Kidney (tissue), 14 donors: ENCODE results near the gene MEOX1. TPM values are rescaled to one million over a fixed set of nuclear protein-coding genes. Genes with fewer than 3 reads are reported as not detected.

Experiments
- DNase-seq, 5 donors: peaks; one replicate each; pipeline ENCODE4 v3.0.0-alpha.2; 2013 to 2020
- FAIRE-seq: peaks from 2 replicates; lab custom pipeline; 2012; peaks lifted over from hg19 to GRCh38; lab: Jason Lieb, UNC
- H3K27ac ChIP-seq, 2 donors: one replicate each; pipeline ENCODE4 v1.7.0; 2013; ENCODE audit warnings: low read depth in 2 of 2, low read length in 2 of 2, inconsistent platforms in 1 of 2
- H3K27me3 ChIP-seq: one replicate; pipeline ENCODE4 v1.7.1; 2013; ENCODE audit warnings: low read length, inconsistent platforms; ENCODE audit not compliant: control insufficient read depth, insufficient read depth
- H3K36me3 ChIP-seq, 3 donors: one replicate each; pipeline versions ENCODE4 v1.7.0 to v1.7.1; 2013; ENCODE audit warnings: low read length in 3 of 3, control low read depth in 1 of 3, inconsistent platforms in 1 of 3; ENCODE audit not compliant: insufficient read depth in 3 of 3, control insufficient read depth in 2 of 3
- H3K4me1 ChIP-seq, 3 donors: one replicate each; pipeline versions ENCODE4 v1.7.0 to v1.7.1; 2013; ENCODE audit warnings: low read length in 3 of 3, inconsistent platforms in 1 of 3, low read depth in 1 of 3; ENCODE audit not compliant: control insufficient read depth in 2 of 3, insufficient read depth in 2 of 3
- H3K4me3 ChIP-seq, 3 donors: one replicate each; pipeline versions ENCODE4 v1.7.0 to v1.8.1; 2013; ENCODE audit warnings: low read length in 3 of 3, control low read depth in 1 of 3, inconsistent platforms in 1 of 3
- H3K9ac ChIP-seq, 3 donors: one replicate each; pipeline versions ENCODE4 v1.7.0 to v1.7.1; 2013; ENCODE audit warnings: low read length in 3 of 3, control low read depth in 1 of 3, inconsistent platforms in 1 of 3
- H3K9me3 ChIP-seq, 3 donors: one replicate each; pipeline versions ENCODE4 v1.7.0 to v1.7.1; 2013; ENCODE audit warnings: low read length in 3 of 3, control low read depth in 1 of 3, inconsistent platforms in 1 of 3; ENCODE audit not compliant: control insufficient read depth in 2 of 3, insufficient read depth in 1 of 3
- CTCF ChIP-seq: IDR thresholded peaks from 3 replicates; pipeline ENCODE4 v1.5.1; 2012; ENCODE audit warnings: mild to moderate bottlenecking, moderate library complexity, borderline replicate concordance; ENCODE audit not compliant: insufficient read depth; ENCODE audit errors: extremely low read depth
- intact Hi-C: fragments of 100-400 bp; cut with DNase I; formaldehyde crosslinking; loops from one replicate; pipeline ENCODE4 v1.11.1; 2022
- polyA plus RNA-seq: library from polyadenylated mRNA; stranded (reverse); fragments of 350-450 nt; fragmentation: Illumina TruSeq; extraction: RNeasy Lipid Tissue Mini Kit (QIAGEN cat#74804); gene quantifications from one replicate; pipeline ENCODE4 v1.2.3, GENCODE V29; 2014; ENCODE audit warnings: low read depth, low replicate concordance; ENCODE audit not compliant: insufficient read depth
- total RNA-seq: library from RNA; stranded (reverse); fragmentation: NEBNext Ultra II Directional; extraction: Animal tissue kit (Norgen Biotek cat#: 25700); gene quantifications from one replicate; pipeline ENCODE4 v1.2.1, GENCODE V29; 2021
- donor health status: control.
- donor health status: control.
- donor health status: control.
- donor health status: control.
- donor health status: control.
- donor health status: DM: yes; HTN: yes; CAD: no.
- donor health status: Normal renal cell carcinoma (clear cell type).

MEOX1 gene
- total and polyA plus RNA-seq, 2 donors from 2014 or later, result 1.4 TPM; not detected in 1

- Histone ChIP-seq H3K27me3 (no peaks in the 10 kb centered on the region), H3K9ac (no peak overlapping the region), H3K4me3 (no peak overlapping the region), H3K36me3 (no peaks in the 10 kb centered on the region), H3K9me3 (no peaks in the 10 kb centered on the region), H3K4me1 (peaks cover 0 to 3% (median 0%) of the 10 kb centered on the region in 3 donors), H3K27ac (no peak overlapping the region)
- intact Hi-C loops, result no loop called here
- DNase-seq (peak in 1 of 5 donors; percentile 71), FAIRE-seq (no peak)
- no peak for TF ChIP-seq CTCF
These were observed 9.4 kb upstream of the MEOX1 start for GRCh38 chr17:43671031-43671692.

GRCh38 chr17:43670645-43671030 lies 8.9 kb upstream of the MEOX1 start:
- no peak for TF ChIP-seq CTCF
- intact Hi-C loops, result no loop called here
- Histone ChIP-seq H3K9ac (no peak overlapping the region), H3K27ac (no peak overlapping the region), H3K27me3 (no peaks in the 10 kb centered on the region), H3K36me3 (no peaks in the 10 kb centered on the region), H3K9me3 (no peaks in the 10 kb centered on the region), H3K4me3 (no peak overlapping the region), H3K4me1 (peaks cover 0 to 3% (median 0%) of the 10 kb centered on the region in 3 donors)
- DNase-seq, result no peak
- FAIRE-seq, result no peak

- FAIRE-seq (no peak), DNase-seq (peak in 4 of 5 donors; percentile 91 to 96 (median 93))
- TF ChIP-seq CTCF, result no peak
- Histone ChIP-seq H3K4me1 (peaks cover 0 to 3% (median 0%) of the 10 kb centered on the region in 3 donors), H3K27ac (no peak overlapping the region), H3K9me3 (no peaks in the 10 kb centered on the region), H3K27me3 (no peaks in the 10 kb centered on the region), H3K36me3 (no peaks in the 10 kb centered on the region), H3K9ac (no peak overlapping the region), H3K4me3 (no peak overlapping the region)
- intact Hi-C loops, result no loop called here
These were observed 8.4 kb upstream of the MEOX1 start for GRCh38 chr17:43669971-43670644.
